Adipose tissue (tissue), 3 donors: ENCODE results near the gene FGF5. TPM values are rescaled to one million over a fixed set of nuclear protein-coding genes. Genes with fewer than 3 reads are reported as not detected.
"Not testable (repeated sequence)": the region's sequence is repeated elsewhere in the genome, so short reads cannot be mapped to it uniquely, and the experiment has no call there.

Experiments used
- H3K27ac ChIP-seq: one replicate; pipeline ENCODE4 v1.5.1; 2013; ENCODE audit warnings: low read depth, low read length
- WGBS, 3 donors: extraction: QIAGEN DNeasy Blood & Tissue Kit; methylation state at CpG; one replicate each; pipeline ENCODE4 v1.1.7; 2013; 5-methylcytosine and 5-hydroxymethylcytosine counted together
- polyA plus RNA-seq, 3 donors: library from polyadenylated mRNA; stranded (reverse); fragments of 200-250 nt; gene quantifications; one replicate each; pipeline ENCODE4 v1.2.3, GENCODE V29; 2013
- donor health status: healthy with polysubstance abuse.
- donor health status: Bipolar disorder and iron deficiency.
- donor health status: healthy.

FGF5 gene, protein sequence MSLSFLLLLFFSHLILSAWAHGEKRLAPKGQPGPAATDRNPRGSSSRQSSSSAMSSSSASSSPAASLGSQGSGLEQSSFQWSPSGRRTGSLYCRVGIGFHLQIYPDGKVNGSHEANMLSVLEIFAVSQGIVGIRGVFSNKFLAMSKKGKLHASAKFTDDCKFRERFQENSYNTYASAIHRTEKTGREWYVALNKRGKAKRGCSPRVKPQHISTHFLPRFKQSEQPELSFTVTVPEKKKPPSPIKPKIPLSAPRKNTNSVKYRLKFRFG
- 1 to 10 TPM in 1 of 3 donors, under 1 TPM in 1, not detected in 1; 0.03 to 6.2 TPM for polyA plus RNA-seq

DNA sequence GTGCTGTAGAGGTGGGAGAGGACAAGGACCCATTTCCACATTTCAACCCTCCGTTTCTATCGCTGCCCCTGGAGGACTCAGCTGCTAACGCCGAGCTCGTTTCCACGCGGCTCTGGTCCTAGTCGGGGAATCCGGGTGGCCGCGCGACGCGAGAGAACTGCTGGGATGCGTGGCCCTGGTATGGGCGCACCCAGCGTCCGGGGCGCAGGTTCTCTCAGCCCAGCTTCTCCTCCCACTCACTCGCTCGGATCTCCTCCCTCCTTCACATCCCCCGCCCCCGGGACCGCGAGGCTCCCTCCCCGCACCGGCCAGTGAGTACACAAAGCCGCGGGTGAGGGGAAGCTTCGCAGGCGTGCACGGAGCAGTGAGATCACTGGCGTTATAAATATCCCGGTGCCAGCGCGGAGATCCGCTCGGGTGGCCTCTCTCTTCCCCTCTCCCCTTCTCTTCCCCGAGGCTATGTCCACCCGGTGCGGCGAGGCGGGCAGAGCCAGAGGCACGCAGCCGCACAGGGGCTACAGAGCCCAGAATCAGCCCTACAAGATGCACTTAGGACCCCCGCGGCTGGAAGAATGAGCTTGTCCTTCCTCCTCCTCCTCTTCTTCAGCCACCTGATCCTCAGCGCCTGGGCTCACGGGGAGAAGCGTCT, at the start of gene FGF5:
Gene FGF5, plus strand, starts transcription at position 412 of the 649 bp plus-strand sequence. Its CDS starts 161 bp downstream, at position 573.
- 0 to 1% (median 1%) methylated on average over 50 of the region's 50 CpGs for WGBS, 3 donors
- H3K27ac ChIP-seq: no peak within 1 kb of the TSS

DNA sequence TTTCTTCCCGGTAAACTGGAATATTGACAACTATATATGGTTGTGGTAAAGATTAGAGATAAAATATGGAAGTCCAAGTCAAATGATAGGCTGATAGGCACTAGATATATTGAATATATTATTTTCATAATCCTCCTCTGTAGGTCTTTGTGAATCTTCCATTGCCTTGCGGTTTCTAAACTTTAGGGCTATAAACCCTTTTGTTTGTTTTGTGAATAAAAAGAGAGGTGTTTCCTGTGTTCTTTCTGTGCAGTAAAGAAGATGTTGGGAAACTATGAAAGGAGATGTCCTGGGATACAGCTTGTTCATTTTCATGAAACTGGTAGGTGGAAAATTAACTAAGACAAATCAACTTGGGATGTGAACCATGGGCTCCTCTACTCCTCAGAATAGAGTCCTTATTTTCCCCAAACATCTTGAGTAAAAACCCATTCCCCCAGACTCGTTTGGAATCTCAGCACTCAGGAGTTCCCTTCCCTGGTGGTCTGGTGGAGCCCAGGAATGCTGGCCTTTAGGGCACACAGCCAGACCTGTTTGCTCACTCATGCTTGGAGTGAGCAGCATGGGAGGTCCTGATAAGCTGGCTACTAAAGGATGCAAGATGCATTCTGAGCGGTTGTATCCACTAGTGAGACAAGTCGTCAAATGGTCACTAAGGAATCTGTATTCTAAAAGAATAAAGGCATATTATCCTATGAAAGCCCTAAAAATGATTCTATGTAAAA, 47.0 kb upstream of the FGF5 start:
- WGBS, 3 donors: 35 to 64% (median 62%) methylated on average over 5 of the region's 5 CpGs
- no peak overlapping the region for H3K27ac ChIP-seq

DNA sequence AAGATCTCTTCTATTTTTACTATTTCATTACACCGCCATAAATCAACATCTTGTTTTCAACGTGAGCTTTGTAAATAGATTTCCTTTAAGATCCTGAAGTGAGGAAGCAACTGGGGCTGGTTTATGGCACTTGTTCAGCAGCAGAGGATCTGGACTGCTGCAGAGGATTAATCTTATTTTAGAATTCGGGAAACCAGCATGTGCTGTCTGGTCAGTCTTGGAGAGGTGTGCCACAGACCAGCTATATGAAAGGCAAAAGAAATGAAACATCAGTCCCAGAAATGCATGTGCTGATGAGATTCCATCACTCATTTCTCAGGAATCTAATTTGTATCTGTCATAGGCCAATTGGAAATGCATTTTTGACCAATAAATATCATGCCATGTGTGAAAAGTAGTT, 45.8 kb upstream of the FGF5 start:
- no peak overlapping the region for H3K27ac ChIP-seq
- WGBS, 3 donors: 18 to 35% (median 27%) methylated on average over 3 of the region's 3 CpGs

DNA sequence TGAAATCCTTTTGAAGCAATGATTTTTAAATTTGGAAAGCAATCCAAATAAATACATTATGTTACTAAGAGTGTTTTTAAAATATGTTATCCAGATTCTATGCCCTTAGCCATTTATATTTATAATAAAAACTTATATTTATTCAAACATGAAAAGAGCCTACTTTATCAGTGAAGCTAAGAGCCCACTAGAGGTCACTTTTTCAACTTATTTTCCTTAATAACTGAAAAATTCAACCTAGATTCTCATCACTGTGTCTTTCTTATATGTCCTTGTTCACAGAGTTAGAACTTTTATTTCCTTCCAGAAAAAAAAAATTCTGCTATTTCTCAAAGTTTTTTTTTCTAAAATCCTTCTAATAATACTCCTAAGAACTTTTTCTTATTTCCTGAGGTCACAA, 45.3 kb upstream of the FGF5 start:
- no peak overlapping the region for H3K27ac ChIP-seq

DNA sequence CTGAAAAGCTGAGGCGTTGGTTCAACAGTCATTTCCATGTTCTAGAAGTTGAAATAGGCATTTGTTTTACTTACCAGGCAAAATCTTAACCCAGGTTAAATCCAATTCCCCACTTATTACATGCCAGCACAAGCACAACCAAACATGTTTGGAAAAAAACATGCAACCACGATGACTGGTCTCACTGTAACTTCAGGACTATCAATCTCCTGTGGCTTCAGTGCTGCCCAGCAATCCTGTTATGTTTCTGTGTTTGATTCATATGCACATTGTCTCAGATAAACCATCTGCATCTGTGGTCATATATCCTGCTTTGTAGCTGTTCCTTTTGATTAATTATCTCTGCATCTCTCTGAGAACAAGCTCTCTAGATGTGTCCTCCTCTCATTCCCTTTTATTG, 40.9 kb upstream of the FGF5 start:
- H3K27ac ChIP-seq: no peak overlapping the region
- 54 to 81% (median 63%) methylated on average over 2 of the region's 2 CpGs for WGBS, 3 donors

DNA sequence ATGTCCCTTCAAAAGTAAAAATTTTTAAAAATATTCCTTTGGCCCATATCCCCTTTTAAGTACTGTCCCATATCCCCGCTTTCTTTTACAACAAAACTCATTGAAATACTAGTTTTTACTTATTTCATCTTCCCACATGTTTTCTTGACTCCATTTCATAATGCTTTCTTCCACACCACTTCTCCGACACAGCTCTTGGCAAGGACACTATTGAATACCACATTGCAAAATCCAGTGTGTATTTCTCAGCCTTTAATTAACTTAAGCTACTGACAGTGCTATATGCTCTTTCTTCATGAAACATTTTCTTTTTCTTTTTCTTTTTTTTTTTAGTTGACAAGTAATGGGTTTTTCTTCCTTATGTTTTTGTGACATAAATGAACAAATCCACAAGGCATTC, 40.4 kb upstream of the FGF5 start:
- no peak overlapping the region for H3K27ac ChIP-seq
- 30 to 38% (median 38%) methylated on average over 2 of the region's 2 CpGs for WGBS, 3 donors

DNA sequence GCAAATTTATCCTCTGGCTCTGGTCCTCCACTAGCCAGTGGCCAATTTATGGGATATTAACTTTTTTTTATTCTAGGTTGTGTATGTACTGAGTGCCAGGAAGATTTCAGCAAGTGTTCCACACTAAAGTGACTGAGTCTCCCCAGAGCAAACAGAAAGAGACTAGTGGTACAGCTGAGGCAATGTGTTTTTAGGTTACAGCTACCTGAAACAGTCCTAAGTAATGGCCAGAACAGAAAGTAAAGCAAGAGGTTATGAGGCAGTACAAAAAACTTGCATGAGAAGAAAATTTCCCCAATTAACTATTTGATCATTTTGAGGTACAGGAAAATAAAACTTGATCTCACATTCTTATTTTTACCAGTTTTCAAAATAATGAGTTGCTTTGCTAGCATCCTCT, 38.0 kb upstream of the FGF5 start:
- H3K27ac ChIP-seq: no peak overlapping the region

DNA sequence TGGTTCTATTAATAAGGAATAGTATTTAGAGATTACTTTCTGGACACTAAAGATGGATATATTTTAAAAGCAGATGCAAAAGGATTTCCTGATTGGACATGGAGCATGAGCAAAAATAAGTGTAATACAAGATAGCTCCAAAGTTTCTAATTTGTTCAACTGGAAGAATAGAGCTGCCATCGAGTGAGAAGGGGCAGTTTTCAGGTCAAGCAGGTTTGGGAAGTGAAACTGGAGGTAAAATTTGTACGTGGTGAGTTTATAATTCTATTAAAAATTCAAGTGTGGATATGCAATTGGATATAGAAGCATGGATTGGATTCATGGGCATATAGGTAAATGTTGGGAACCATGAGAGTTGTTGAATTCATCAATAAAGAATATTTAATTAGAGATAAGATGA, 37.3 kb upstream of the FGF5 start:
- H3K27ac ChIP-seq: no peak overlapping the region
- WGBS, 3 donors: 45 to 63% (median 57%) methylated on average over 2 of the region's 2 CpGs

DNA sequence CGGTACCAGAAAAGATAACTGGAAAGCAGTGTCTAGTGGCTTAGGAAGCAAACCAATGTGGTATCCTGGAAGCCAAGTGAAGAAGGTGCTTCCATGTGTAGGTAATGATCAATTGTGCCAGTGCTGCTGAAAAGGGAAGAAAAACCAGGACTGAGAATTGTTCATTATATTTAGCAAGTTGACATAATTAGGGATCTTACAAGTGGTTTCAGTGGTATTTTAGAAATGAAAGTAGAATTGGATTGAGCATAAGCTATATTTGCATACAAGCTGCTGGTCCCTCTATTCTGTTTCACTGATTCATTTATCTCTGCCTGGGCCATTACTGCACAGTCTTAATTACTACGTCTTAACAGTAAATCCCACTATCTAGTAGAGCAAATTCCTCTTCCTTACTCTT, 36.9 kb upstream of the FGF5 start:
- no peak overlapping the region for H3K27ac ChIP-seq
- WGBS, 3 donors: 82 to 89% (median 86%) methylated on average over 2 of the region's 2 CpGs

DNA sequence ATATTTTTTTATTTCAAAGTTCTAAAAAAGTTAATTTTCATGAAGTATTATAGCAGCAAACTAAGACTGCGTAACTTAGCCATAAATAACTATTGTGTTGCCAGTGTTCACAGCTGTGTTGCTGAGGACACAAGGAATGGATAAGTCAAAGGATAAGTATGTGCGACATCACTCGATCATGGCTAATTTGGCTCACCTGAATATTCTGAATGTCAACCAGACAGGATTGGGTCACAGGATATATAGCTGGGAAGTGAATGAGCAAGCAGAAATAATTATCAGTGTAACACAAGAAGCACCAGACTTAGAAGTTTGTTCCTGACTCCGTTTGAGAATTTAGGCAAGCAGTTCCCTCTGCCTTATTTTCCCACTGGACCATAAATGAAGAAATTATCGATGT, 35.3 kb upstream of the FGF5 start:
- WGBS, 3 donors: 69 to 89% (median 86%) methylated on average over 5 of the region's 5 CpGs
- no peak overlapping the region for H3K27ac ChIP-seq

DNA sequence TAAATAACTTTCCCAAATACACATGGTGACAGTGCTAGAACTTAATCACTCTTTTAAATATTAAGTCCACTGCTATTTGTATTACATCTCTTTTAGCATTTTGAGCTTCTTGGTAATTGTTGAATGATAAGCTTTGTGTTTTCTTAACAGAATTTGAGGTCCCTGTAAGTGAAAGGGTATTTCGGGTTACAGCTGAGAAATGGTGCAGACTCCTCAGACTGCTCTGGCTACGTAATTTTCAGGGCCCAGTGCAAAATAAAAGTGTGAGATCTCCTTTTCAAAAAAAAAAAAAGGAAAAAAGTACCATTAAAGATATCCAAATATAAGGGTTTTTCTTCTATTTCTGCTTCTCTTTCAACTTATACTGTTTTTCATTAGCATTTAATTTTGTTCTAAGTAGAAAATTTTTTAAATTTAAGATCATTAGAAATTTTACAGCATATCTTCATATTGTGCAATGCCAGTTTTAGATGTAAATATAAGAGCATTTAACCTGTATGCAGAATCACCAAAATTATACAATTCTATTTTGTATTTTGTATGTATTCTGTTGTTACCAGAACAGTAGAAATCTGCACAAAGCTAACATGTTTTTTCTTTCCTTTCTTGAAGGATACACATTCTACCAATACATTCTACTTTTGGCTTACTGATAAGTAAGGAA, 33.6 kb upstream of the FGF5 start:
- 82 to 94% (median 92%) methylated on average over 2 of the region's 2 CpGs for WGBS, 3 donors
- H3K27ac ChIP-seq: no peak overlapping the region

DNA sequence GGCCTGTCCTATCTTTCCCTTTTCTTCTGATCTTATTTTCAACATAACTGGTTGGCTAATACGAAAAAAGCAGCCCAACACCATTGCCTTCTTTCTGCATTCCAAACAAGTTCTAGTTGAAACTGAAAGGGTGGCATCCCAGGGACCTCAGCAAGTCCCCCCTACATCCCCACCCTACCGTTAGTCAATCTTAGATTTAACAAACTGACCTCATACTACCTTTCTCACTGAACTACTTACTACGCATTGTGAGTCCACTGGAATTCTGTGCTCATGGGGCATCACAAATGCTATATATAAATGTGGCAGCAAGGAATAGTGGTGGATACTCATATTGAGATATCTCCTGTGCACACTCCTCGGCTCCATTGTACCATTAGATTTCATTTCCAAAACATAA, 33.1 kb upstream of the FGF5 start:
- no peak overlapping the region for H3K27ac ChIP-seq
- WGBS, 3 donors: 80 to 90% (median 83%) methylated on average over 4 of the region's 4 CpGs

DNA sequence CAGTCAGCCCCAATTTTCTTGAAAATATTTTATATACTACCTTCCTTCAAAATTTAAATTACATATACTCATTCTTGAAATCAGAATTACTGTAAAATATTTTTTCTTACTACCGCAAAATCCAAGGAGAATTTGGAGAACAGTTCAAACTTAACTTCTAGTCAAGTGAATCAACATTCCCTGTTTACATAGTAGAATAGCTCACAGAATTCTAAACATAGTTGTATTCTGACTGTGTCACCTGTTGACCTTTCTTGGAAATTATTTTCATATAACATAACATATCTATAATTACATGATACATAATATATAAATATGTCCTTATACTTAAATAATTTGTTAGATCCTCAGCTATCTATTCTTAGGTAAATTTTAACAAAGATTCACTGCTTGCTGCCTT, 31.0 kb upstream of the FGF5 start:
- no peak overlapping the region for H3K27ac ChIP-seq

DNA sequence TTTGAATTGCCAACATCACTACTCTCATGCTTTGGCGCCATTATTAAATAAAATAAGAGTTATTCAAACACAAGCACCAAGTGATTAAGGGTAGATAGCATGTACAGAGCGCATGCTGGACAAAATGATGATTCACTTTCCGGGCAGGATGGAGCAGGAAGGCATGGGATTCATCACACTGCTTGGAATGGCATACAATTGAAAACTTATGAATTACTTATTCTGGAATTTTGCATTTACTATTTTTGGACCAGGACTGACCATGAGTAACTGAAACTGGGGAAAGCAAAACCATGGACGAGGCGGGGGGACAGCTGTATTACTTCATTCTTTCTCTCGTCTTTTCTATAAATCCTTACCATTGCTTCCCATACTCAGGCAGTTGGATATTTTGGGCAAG, 28.5 kb upstream of the FGF5 start:
- 72 to 84% (median 78%) methylated on average over 6 of the region's 6 CpGs for WGBS, 3 donors
- no peak overlapping the region for H3K27ac ChIP-seq

More for the DNA sequence above, 31.0 kb upstream of the FGF5 start:
- 62 to 95% (median 92%) methylated on average over 1 of the region's 1 CpG for WGBS, 3 donors

DNA sequence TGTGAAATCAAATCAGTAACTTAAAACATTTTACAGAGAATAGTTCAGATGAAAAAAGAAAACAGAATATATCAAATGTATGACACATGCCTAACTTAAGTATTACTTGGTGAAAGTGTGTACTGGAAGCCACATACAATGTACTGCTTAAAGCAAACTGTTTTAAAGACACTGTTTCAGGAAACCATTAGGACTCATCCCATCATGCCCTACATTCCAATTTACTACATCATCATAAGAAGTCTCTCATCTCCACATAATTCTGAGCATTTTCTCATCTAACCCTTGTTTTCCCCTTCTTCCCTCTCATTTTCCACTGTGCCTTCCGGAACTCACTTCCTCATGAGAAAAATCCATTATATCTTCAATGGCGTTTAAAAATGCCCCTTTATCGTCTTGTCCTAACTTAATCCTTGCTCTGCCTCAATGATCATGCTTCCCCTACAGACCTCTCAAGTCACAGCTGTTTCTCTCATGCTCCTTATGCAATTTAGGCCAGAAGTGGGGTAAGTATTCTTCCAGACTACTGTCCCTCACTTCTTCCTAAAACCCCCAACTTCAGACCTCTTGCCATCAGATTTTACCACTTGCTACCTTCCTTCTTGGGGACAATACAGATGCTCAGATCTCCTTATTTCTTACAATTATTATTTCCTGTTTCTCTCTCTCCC, 26.8 kb upstream of the FGF5 start:
- 86 to 89% (median 89%) methylated on average over 3 of the region's 3 CpGs for WGBS, 3 donors
- no peak overlapping the region for H3K27ac ChIP-seq

DNA sequence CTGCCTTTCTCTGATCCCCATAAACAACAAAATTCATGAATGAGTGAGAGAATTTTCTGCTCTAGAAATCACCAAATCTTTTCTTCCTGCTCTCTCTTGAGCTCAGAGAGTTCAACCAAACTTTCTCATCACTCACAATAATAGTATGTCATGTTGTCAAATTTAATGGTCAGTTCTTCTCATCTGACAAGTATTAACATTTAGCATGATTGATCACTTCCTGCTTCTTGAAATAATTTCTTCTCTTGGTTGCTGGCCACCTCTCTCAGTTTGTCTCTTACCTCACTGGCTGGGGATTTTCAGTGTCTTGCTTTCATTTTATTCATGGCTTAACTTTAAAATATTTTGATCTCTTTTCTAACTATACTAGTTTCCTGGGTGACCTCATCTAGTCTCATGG, 25.5 kb upstream of the FGF5 start:
- H3K27ac ChIP-seq: no peak overlapping the region

DNA sequence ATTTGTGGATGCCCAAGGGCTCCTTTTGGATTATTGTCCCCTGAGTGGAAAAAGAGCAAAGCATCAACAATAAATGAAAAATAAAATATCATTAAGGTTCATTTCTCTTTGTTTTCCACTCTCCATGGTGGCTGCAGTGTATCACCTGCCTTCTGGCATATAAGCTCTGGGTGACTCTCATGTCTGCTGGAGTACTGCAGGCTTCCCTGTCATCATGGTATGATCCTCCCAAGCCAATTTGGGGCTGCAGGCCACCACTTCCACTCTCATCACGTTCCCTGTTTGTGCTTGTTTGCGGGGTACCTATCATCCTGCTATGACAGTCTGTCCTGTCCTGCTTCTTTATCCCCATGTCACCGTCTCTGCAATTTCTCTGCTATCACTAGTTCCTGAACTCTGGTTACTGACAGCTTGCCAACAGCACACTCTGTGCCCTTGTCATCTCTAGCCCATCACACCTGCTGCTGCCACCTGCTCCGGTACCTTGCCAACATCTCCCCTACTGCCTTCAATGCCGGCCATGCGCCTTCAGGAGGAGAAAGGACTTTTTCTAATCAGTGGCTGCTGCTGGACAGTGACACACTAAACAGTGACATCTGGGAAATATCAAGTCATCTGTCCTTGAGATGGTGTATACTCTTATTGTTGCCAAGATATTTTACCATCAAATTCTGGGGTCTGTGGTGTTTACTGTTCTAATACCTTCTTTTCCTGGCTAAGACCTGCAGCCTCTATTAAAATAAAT, 23.0 kb upstream of the FGF5 start:
- H3K27ac ChIP-seq: no peak overlapping the region
- whole genome bisulfite sequencing, 3 donors: 56 to 69% (median 64%) methylated on average over 6 of the region's 6 CpGs

DNA sequence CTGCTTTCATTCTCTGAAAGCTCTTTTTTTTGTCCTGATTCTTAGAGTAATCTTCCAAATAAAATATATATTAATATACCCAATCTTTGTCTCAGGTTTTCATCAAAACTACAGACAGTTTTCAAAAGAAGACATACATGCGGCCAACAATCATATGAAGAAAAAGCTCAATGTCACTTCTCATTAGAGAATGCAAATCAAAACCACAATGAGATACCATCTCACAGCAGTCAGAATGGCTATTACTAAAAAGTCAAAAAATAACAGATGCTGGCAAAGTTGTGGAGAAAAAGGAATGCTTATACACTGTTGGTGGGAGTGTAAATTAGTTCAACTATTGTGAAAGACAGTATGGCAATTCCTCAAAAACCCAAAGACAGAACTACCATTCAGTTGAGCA, 19.0 kb upstream of the FGF5 start:
- not testable (repeated sequence) for H3K27ac ChIP-seq
- WGBS, 3 donors: 93 to 96% (median 95%) methylated on average over 1 of the region's 1 CpG
